ENCODE measurements around the gene NEUROG3. TPM values are rescaled to one million over a fixed set of nuclear protein-coding genes. Genes with fewer than 3 reads are reported as not detected.

NEUROG3 gene
- total and polyA plus RNA-seq, 10 of the 15 experiments (the other 5 are each of a cell fraction or from before 2014, with no cell fraction given): not detected

Other genes starting within 250 kb of the NEUROG3 start
- not detected in 2 replicates for gene TACR2, start 156.5 kb downstream of the NEUROG3 start, total RNA-seq (2014; rRNA removed)
- not detected in 2 replicates for gene TACR2, start 156.5 kb downstream of the NEUROG3 start, total RNA-seq (2014; rRNA removed; fragmentation: Illumina TruSeq; extraction: Trizol)
- gene TACR2, start 156.5 kb downstream of the NEUROG3 start, total RNA-seq (2021): not detected in 2 replicates
- not detected in 2 replicates for gene TACR2, start 156.5 kb downstream of the NEUROG3 start, polyA plus RNA-seq (2011; rRNA removed)
- gene TACR2, start 156.5 kb downstream of the NEUROG3 start, polyA plus RNA-seq (2014; fragmentation: Illumina TruSeq; extraction: Trizol): not detected in 2 replicates
- not detected for gene TACR2, start 156.5 kb downstream of the NEUROG3 start, polyA plus RNA-seq (2014; fragmentation: Nextera tagmentation; extraction: Ambion mirVana)
- gene TACR2, start 156.5 kb downstream of the NEUROG3 start, polyA plus RNA-seq (2014; rRNA removed): not detected in 2 replicates
- gene TACR2, start 156.5 kb downstream of the NEUROG3 start, polyA plus RNA-seq (2016; fragmentation: Nextera tagmentation; extraction: Ambion mirVana): under 1 TPM in 1 of 2 experiments, not detected in 1; 0.11 TPM
- gene TSPAN15, start 122.0 kb downstream of the NEUROG3 start, total RNA-seq (2014; rRNA removed): 1.9 and 2.2 TPM in 2 replicates
- 1.3 and 1.8 TPM in 2 replicates for gene TSPAN15, start 122.0 kb downstream of the NEUROG3 start, total RNA-seq (2014; rRNA removed; fragmentation: Illumina TruSeq; extraction: Trizol)
- 2.3 and 3.3 TPM in 2 replicates for gene TSPAN15, start 122.0 kb downstream of the NEUROG3 start, total RNA-seq (2021)
- 6.2 and 8.5 TPM in 2 replicates for gene TSPAN15, start 122.0 kb downstream of the NEUROG3 start, polyA plus RNA-seq (2011; rRNA removed)
- gene TSPAN15, start 122.0 kb downstream of the NEUROG3 start, polyA plus RNA-seq (2014; fragmentation: Illumina TruSeq; extraction: Trizol): 1.4 and 2.7 TPM in 2 replicates
- gene TSPAN15, start 122.0 kb downstream of the NEUROG3 start, polyA plus RNA-seq (2014; fragmentation: Nextera tagmentation; extraction: Ambion mirVana): not detected
- 1.4 and 2.5 TPM in 2 replicates for gene TSPAN15, start 122.0 kb downstream of the NEUROG3 start, polyA plus RNA-seq (2014; rRNA removed)
- gene TSPAN15, start 122.0 kb downstream of the NEUROG3 start, polyA plus RNA-seq (2016; fragmentation: Nextera tagmentation; extraction: Ambion mirVana): 1 to 10 TPM; 2.2 to 2.8 TPM
- 0.11 TPM in 1 of 2 replicates, not detected in the other for gene FAM241B, start 56.8 kb upstream of the NEUROG3 start, total RNA-seq (2014; rRNA removed)
- 0.13 TPM in 1 of 2 replicates, not detected in the other for gene FAM241B, start 56.8 kb upstream of the NEUROG3 start, total RNA-seq (2014; rRNA removed; fragmentation: Illumina TruSeq; extraction: Trizol)
- gene FAM241B, start 56.8 kb upstream of the NEUROG3 start, total RNA-seq (2021): 0.37 and 0.62 TPM in 2 replicates
- 0.72 and 0.99 TPM in 2 replicates for gene FAM241B, start 56.8 kb upstream of the NEUROG3 start, polyA plus RNA-seq (2011; rRNA removed)
- 0.15 TPM in 1 of 2 replicates, not detected in the other for gene FAM241B, start 56.8 kb upstream of the NEUROG3 start, polyA plus RNA-seq (2014; fragmentation: Illumina TruSeq; extraction: Trizol)
- gene FAM241B, start 56.8 kb upstream of the NEUROG3 start, polyA plus RNA-seq (2014; fragmentation: Nextera tagmentation; extraction: Ambion mirVana): under 1 TPM; 0.09 to 0.18 TPM
- gene FAM241B, start 56.8 kb upstream of the NEUROG3 start, polyA plus RNA-seq (2014; rRNA removed): 0.31 and 0.43 TPM in 2 replicates
- gene FAM241B, start 56.8 kb upstream of the NEUROG3 start, polyA plus RNA-seq (2016; fragmentation: Nextera tagmentation; extraction: Ambion mirVana): under 1 TPM; 0.30 to 0.31 TPM
- gene COL13A1, start 228.5 kb upstream of the NEUROG3 start, total RNA-seq (2014; rRNA removed): not detected in 2 replicates
- gene COL13A1, start 228.5 kb upstream of the NEUROG3 start, total RNA-seq (2014; rRNA removed; fragmentation: Illumina TruSeq; extraction: Trizol): not detected in 2 replicates
- not detected in 2 replicates for gene COL13A1, start 228.5 kb upstream of the NEUROG3 start, total RNA-seq (2021)
- gene COL13A1, start 228.5 kb upstream of the NEUROG3 start, polyA plus RNA-seq (2011; rRNA removed): 0.03 TPM in 1 of 2 replicates, not detected in the other
- not detected in 2 replicates for gene COL13A1, start 228.5 kb upstream of the NEUROG3 start, polyA plus RNA-seq (2014; fragmentation: Illumina TruSeq; extraction: Trizol)
- under 1 TPM in 1 of 2 experiments, not detected in 1; 0.05 TPM for gene COL13A1, start 228.5 kb upstream of the NEUROG3 start, polyA plus RNA-seq (2014; fragmentation: Nextera tagmentation; extraction: Ambion mirVana)
- gene COL13A1, start 228.5 kb upstream of the NEUROG3 start, polyA plus RNA-seq (2014; rRNA removed): 0.06 TPM in 1 of 2 replicates, not detected in the other
- under 1 TPM in 1 of 2 experiments, not detected in 1; 0.15 TPM for gene COL13A1, start 228.5 kb upstream of the NEUROG3 start, polyA plus RNA-seq (2016; fragmentation: Nextera tagmentation; extraction: Ambion mirVana)

All from GM12878 (cell line).